H9 (cell line): Measurements from ENCODE around the gene TTC28. TPM values are rescaled to one million over a fixed set of nuclear protein-coding genes. Genes with fewer than 3 reads are reported as not detected.

Experiments used
- DNase-seq: peaks from one replicate; pipeline ENCODE4 v3.0.0-alpha.2; 2017
- H2AFZ ChIP-seq: one replicate; pipeline ENCODE4 v1.6.1; 2013; ENCODE audit warnings: mild to moderate bottlenecking, low read length, control low read depth, moderate library complexity
- H2AK5ac ChIP-seq: 2 replicates; pipeline ENCODE4 v1.6.1; 2013; ENCODE audit warnings: low read length, control low read depth, mixed read lengths; ENCODE audit not compliant: insufficient read length
- H2BK120ac ChIP-seq: one replicate; pipeline ENCODE4 v1.6.1; 2013; ENCODE audit warnings: low read depth, mild to moderate bottlenecking, low read length, control low read depth, inconsistent platforms; ENCODE audit not compliant: poor library complexity, severe bottlenecking
- H2BK12ac ChIP-seq: 2 replicates; pipeline ENCODE4 v1.6.1; 2013; ENCODE audit warnings: low read length, control low read depth, mixed read lengths, low read depth; ENCODE audit not compliant: insufficient read length
- H2BK15ac ChIP-seq: 2 replicates; pipeline ENCODE4 v1.6.1; 2013; ENCODE audit warnings: low read depth, low read length, control low read depth
- H2BK20ac ChIP-seq: one replicate; pipeline ENCODE4 v1.6.1; 2013; ENCODE audit warnings: low read depth, mild to moderate bottlenecking, low read length, control low read depth, inconsistent platforms; ENCODE audit not compliant: poor library complexity, severe bottlenecking
- H2BK5ac ChIP-seq: 2 replicates; pipeline ENCODE4 v1.6.1; 2013; ENCODE audit warnings: low read length, control low read depth, mixed read lengths; ENCODE audit not compliant: insufficient read length
- H3K14ac ChIP-seq: 2 replicates; pipeline ENCODE4 v1.6.1; 2013; ENCODE audit warnings: low read length, control low read depth; ENCODE audit not compliant: insufficient read depth
- H3K18ac ChIP-seq: 2 replicates; pipeline ENCODE4 v1.6.1; 2013; ENCODE audit warnings: low read depth, mild to moderate bottlenecking, mixed read lengths, low read length, control low read depth; ENCODE audit not compliant: insufficient read length
- H3K23ac ChIP-seq: 2 replicates; pipeline ENCODE4 v1.6.1; 2013; ENCODE audit warnings: low read length, control low read depth, mixed read lengths, low read depth; ENCODE audit not compliant: insufficient read length
- H3K23me2 ChIP-seq: 2 replicates; pipeline ENCODE4 v1.6.1; 2013; ENCODE audit warnings: low read depth, mild to moderate bottlenecking, mixed read lengths, low read length, control low read depth; ENCODE audit not compliant: insufficient read length, poor library complexity, severe bottlenecking
- H3K27ac ChIP-seq: 2 replicates; pipeline ENCODE4 v1.5.1; 2013; ENCODE audit warnings: low read length, control low read depth, mixed read lengths, low read depth; ENCODE audit not compliant: insufficient read length
- H3K27me3 ChIP-seq: 2 replicates; pipeline ENCODE4 v1.6.1; 2013; ENCODE audit warnings: low read length, control low read depth, inconsistent platforms; ENCODE audit not compliant: insufficient read depth
- H3K4ac ChIP-seq: 2 replicates; pipeline ENCODE4 v1.6.1; 2013; ENCODE audit warnings: low read depth, mild to moderate bottlenecking, control low read depth, inconsistent platforms, low read length, moderate library complexity
- H3K4me1 ChIP-seq: 2 replicates; pipeline ENCODE4 v1.6.1; 2013; ENCODE audit warnings: low read length, control low read depth, inconsistent platforms; ENCODE audit not compliant: insufficient read depth
- H3K4me2 ChIP-seq: 2 replicates; pipeline ENCODE4 v1.6.1; 2013; ENCODE audit warnings: low read length, control low read depth, mixed read lengths; ENCODE audit not compliant: insufficient read length, insufficient read depth
- H3K56ac ChIP-seq: 2 replicates; pipeline ENCODE4 v1.6.1; 2013; ENCODE audit warnings: low read depth, mild to moderate bottlenecking, mixed read lengths, low read length, control low read depth; ENCODE audit not compliant: insufficient read length
- H3K79me1 ChIP-seq: 2 replicates; pipeline ENCODE4 v1.6.1; 2013; ENCODE audit warnings: low read depth, mild to moderate bottlenecking, moderate library complexity, low read length, control low read depth, inconsistent platforms; ENCODE audit not compliant: insufficient read depth, poor library complexity, severe bottlenecking
- H3K79me2 ChIP-seq: 2 replicates; pipeline ENCODE4 v1.6.1; 2013; ENCODE audit warnings: low read length, control low read depth, inconsistent platforms; ENCODE audit not compliant: insufficient read depth
- H3K9ac ChIP-seq: 2 replicates; pipeline ENCODE4 v1.6.1; 2013; ENCODE audit warnings: low read length, control low read depth, mixed read lengths; ENCODE audit not compliant: insufficient read length; ENCODE audit errors: extremely low read depth
- H3K9me3 ChIP-seq: one replicate; pipeline ENCODE4 v1.6.1; 2013; ENCODE audit warnings: low read depth, low read length, inconsistent platforms; ENCODE audit not compliant: control insufficient read depth
- H3T11ph ChIP-seq: one replicate; pipeline ENCODE4 v1.6.1; 2013; ENCODE audit warnings: mild to moderate bottlenecking, low read length, control low read depth, inconsistent platforms
- H4K20me1 ChIP-seq: one replicate; pipeline ENCODE4 v1.6.1; 2013; ENCODE audit not compliant: control insufficient read depth, insufficient read length, insufficient read depth
- H4K5ac ChIP-seq: 2 replicates; pipeline ENCODE4 v1.6.1; 2013; ENCODE audit warnings: low read depth, mild to moderate bottlenecking, mixed read lengths, low read length, control low read depth; ENCODE audit not compliant: insufficient read length
- H4K8ac ChIP-seq: replicated peaks from 2 replicates; pipeline ENCODE4 v1.6.1; 2013; ENCODE audit warnings: low read length, control low read depth, mixed read lengths, low read depth; ENCODE audit not compliant: insufficient read length
- H4K91ac ChIP-seq: 2 replicates; pipeline ENCODE4 v1.6.1; 2013; ENCODE audit warnings: low read depth, mild to moderate bottlenecking, moderate library complexity, mixed read lengths, low read length, control low read depth; ENCODE audit not compliant: insufficient read length
- H3K27ac Mint-ChIP-seq, 3 experiments: 2 replicates in 2 of 3; 3 replicates in 1 of 3; pipeline ENCODE4 v1.8.0; 2020 to 2021; ENCODE audit warnings: mixed read lengths in 3 of 3, mild to moderate bottlenecking in 1 of 3, moderate library complexity in 1 of 3
- H3K27me3 Mint-ChIP-seq: 2 replicates; pipeline ENCODE4 v1.8.0; 2021; ENCODE audit warnings: low read depth, mild to moderate bottlenecking, moderate library complexity, mixed read lengths
- H3K36me3 Mint-ChIP-seq, 3 experiments: 2 replicates in 2 of 3; 3 replicates in 1 of 3; pipeline ENCODE4 v1.8.0; 2020 to 2021; ENCODE audit warnings: low read depth in 3 of 3, mixed read lengths in 3 of 3; ENCODE audit not compliant: insufficient read depth in 1 of 3
- H3K4me1 Mint-ChIP-seq, 2 experiments: 2 replicates each; pipeline ENCODE4 v1.8.0; 2020; ENCODE audit warnings: mixed read lengths in 2 of 2
- H3K4me3 Mint-ChIP-seq, 2 experiments: 2 replicates in 1 of 2; 3 replicates in 1 of 2; pipeline ENCODE4 v1.8.0; 2020 to 2021; ENCODE audit warnings: mild to moderate bottlenecking in 2 of 2, mixed read lengths in 2 of 2, moderate library complexity in 1 of 2
- H3K9me3 Mint-ChIP-seq, 2 experiments: 2 replicates in 1 of 2; 3 replicates in 1 of 2; pipeline ENCODE4 v1.8.0; 2020; ENCODE audit warnings: mild to moderate bottlenecking in 2 of 2, mixed read lengths in 2 of 2, moderate library complexity in 1 of 2
- CTCF ChIP-seq: fragments of 200-600 bp; sonication (generic); conservative IDR thresholded peaks from 3 replicates; pipeline ENCODE4 v1.8.0; 2021; ENCODE audit warnings: antibody characterized with exemption, mild to moderate bottlenecking
- whole genome bisulfite sequencing: extraction: QIAGEN DNeasy Blood & Tissue Kit; methylation state at CpG from one replicate; pipeline ENCODE4 v1.1.7; 2013; ENCODE audit warnings: missing lambda C conversion rate, low lambda C conversion rate, mixed read lengths; ENCODE audit not compliant: insufficient read length; ENCODE audit errors: extremely low coverage; 5-methylcytosine and 5-hydroxymethylcytosine counted together
- total RNA-seq: library from RNA; stranded (reverse); gene quantifications from 2 replicates; pipeline ENCODE4 v1.2.1, GENCODE V29; 2021

Gene TTC28
- total RNA-seq, 1 experiment from 2014 or later, result 13.6 TPM

GRCh38 chr22:28594076-28594796 is 85.4 kb downstream of the TTC28 start:
- Histone ChIP-seq H3K27ac (no peak overlapping the region), H4K20me1 (no peaks in the 10 kb centered on the region), H3K14ac (no peak overlapping the region), H3K23me2 (no peaks in the 10 kb centered on the region), H4K5ac (no peak overlapping the region), H3K18ac (no peak overlapping the region), H3K56ac (no peak overlapping the region), H2AFZ (no peak overlapping the region), H3K4me1 (no peaks in the 10 kb centered on the region), H4K8ac (no peak overlapping the region), H2AK5ac (no peak overlapping the region), H4K91ac (no peak overlapping the region), H3K23ac (no peak overlapping the region), H3K4me2 (no peak overlapping the region), H3K9ac (no peak overlapping the region), H2BK120ac (no peak overlapping the region), H3T11ph (no peak overlapping the region), H2BK15ac (no peak overlapping the region), H3K27me3 (no peaks in the 10 kb centered on the region), H3K79me1 (no peaks in the 10 kb centered on the region), H3K79me2 (no peaks in the 10 kb centered on the region), H2BK20ac (no peak overlapping the region), H3K9me3 (no peaks in the 10 kb centered on the region), H2BK5ac (no peak overlapping the region), H2BK12ac (no peak overlapping the region), H3K4ac (no peak overlapping the region)
- Mint-ChIP-seq H3K27me3 (no peaks in the 10 kb centered on the region), H3K4me3 (no peak overlapping the region), H3K4me1 (no peaks in the 10 kb centered on the region), H3K36me3 (no peaks in the 10 kb centered on the region), H3K27ac (no peak overlapping the region), H3K9me3 (no peaks in the 10 kb centered on the region)
- no peak for TF ChIP-seq CTCF
- DNase-seq, result no peak
- no CpG with 5 or more reads among the region's 2 CpGs for WGBS
